Measurements from ENCODE around the gene ETDB.
"Not testable (repeated sequence)": the region's sequence is repeated elsewhere in the genome, so short reads cannot be mapped to it uniquely, and the experiment has no call there.

ETDB gene

GRCh38 chrX:135120056-135120576 lies at the start of gene ETDB:
TSS of gene ETDB (minus strand) at chrX:135120526. CDS start at chrX:135119261, 1,265 bp downstream.
- in situ Hi-C loops (cut with HindIII; ENCODE audit: low sequenced_read_pairs), result not testable (repeated sequence)

DNA sequence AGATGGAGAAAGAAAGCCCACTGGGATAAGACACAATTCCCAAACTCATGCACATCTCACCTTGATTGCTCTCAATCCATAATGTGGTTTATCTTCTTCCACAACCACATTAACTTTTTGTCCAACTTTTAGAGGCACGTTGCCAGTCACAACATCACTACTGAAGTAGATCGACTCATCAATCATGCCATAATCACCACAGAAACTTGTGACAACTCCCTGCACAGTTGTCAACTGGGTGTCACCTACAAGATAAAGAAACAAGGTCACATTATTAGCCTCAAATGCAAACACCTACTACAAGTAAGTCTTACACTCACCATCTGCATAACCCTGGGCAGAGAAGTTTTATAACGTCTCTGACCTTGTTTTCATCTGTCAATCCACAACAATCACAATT lies 49.2 kb upstream of the ETDB start:
- in situ Hi-C loops (cut with HindIII; ENCODE audit: low sequenced_read_pairs), result not testable (repeated sequence)

GRCh38 chrX:135168486-135168885 lies 48.2 kb upstream of the ETDB start:
- in situ Hi-C loops (cut with HindIII; ENCODE audit: low sequenced_read_pairs), result no loop called here

DNA sequence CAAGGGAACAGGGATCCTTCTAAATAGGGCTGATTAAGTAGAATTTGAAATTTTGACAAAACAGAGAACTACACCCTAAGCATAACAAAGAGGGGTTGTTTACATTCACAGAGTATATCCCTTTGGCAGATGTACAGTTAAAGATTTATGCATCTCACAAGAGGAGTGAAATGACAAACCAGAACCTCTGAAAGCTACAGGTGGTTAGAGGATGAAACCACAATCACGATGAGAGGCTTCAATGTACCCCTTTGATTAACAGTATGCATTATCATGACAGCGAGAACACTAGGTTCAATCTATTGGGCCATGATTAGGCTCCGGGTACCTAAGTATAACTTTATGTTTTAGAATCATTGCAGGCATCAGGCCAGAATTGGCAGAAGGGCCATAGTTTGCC lies 34.4 kb upstream of the ETDB start:
- in situ Hi-C loops (cut with HindIII; ENCODE audit: low sequenced_read_pairs), result not testable (repeated sequence)

- in situ Hi-C loops (cut with HindIII; ENCODE audit: low sequenced_read_pairs), result not testable (repeated sequence)
Observed at GRCh38 chrX:135126145-135126544, 5.8 kb upstream of the ETDB start.

DNA sequence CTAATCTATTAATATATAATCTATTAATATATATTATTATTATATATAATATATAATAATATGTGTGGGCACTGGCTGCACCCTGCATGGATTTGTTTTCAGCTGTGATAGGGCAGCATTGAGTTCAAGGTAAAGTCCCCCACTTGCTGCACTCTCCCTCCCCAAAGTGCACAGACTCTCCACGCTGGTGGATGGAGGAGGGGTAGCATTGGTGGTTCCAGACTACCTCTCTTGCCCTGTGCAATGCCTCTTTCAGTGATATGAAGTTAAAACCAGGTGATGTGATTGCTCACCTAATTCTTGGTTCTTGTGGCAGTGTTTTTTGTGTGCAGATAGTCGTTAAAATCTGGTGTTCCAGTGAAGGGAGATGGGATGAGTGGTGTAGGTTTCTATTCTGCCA lies 4.3 kb downstream of the ETDB start:
- in situ Hi-C loops (cut with HindIII; ENCODE audit: low sequenced_read_pairs), result not testable (repeated sequence)

DNA sequence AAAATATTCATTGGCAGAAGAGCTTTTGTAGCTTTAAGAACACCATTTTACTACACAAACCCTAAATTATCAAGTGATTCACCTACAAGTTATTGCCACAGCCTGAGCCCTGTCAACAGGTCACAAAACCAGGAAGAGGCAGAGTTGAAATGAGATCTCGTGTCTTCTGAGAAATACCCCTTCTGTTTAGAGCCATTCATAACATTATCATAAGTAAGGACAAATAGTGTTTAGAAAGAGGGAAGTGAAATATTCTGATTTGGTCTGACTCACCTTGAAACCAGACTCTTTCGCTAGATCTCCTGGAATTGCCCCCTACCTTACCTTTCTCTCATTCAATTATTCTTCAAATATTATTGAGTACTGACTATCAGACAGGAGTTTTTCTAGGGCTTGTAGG lies 5.9 kb downstream of the ETDB start:
- in situ Hi-C loops (cut with HindIII; ENCODE audit: low sequenced_read_pairs), result no loop called here

DNA sequence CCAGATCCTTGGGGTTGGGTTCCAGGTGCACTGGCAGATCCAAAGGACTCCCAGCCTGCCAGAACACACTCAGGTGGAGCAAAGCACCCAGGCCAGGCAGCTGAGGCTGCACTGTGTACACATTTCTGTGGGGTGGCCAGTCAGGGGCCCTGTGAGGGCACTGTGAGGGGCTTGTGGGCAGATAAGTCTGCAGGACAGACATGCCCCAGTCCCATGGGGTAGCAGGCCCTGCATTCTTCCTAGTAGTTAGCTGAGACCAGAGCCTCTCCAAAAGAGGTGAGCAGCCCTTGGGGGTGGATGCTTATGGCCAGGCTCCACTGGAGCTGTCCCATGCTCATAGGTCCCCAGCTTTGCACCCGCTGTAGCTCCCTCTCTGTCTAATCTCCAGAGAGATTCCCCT lies 7.6 kb downstream of the ETDB start:
- in situ Hi-C loops (cut with HindIII; ENCODE audit: low sequenced_read_pairs), result no loop called here

GRCh38 chrX:135112096-135112729 lies 8.1 kb downstream of the ETDB start:
- in situ Hi-C loops (cut with HindIII; ENCODE audit: low sequenced_read_pairs), result no loop called here

DNA sequence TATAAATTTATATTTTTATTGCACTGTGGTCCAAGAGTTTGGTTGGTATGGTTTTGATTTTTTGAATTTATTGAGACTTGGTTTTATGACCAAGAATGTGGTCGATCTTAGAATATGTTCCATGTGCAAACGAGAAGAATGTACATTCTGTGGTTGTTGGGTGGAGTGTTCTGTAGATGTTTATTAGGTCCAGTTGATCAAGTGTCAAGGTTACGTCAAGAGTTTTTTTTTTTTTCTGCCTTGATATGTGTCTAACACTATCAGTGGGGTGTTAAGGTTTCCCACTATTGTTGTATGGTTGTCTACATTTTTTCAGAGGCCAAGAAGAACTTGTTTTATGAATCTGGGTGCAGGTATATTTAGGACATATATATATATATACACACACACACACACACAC lies 10.8 kb downstream of the ETDB start:
- in situ Hi-C loops (cut with HindIII; ENCODE audit: low sequenced_read_pairs), result no loop called here

- in situ Hi-C loops (cut with HindIII; ENCODE audit: low sequenced_read_pairs), result no loop called here
Observed at GRCh38 chrX:135099493-135099783, 20.9 kb downstream of the ETDB start.

GRCh38 chrX:135097196-135097744 lies 23.1 kb downstream of the ETDB start:
- in situ Hi-C loops (cut with HindIII; ENCODE audit: low sequenced_read_pairs), result not testable (repeated sequence)

DNA sequence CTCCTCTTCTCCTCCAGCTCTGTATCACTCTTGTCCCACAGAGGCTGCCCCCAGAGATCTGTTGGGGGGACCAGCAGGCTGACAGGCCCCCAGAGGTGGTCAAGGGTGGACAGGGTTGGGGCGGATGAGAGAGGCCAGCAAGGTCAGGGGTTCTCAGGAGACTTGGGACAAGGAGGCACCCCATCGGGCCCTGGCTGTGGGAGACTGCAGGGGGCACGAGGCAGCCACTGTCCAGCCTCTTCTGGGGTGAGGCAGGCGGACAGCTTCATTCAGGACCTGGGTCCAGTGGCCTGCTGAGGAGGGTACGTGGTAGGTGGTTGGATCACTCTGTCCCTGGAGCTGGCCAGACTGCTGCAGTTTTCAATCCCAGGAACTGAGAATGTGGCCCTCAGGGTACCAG lies 24.6 kb downstream of the ETDB start:
- in situ Hi-C loops (cut with HindIII; ENCODE audit: low sequenced_read_pairs), result no loop called here

- in situ Hi-C loops (cut with HindIII; ENCODE audit: low sequenced_read_pairs), result no loop called here
Observed at GRCh38 chrX:135094726-135095125, 25.6 kb downstream of the ETDB start.

- in situ Hi-C loops (cut with HindIII; ENCODE audit: low sequenced_read_pairs), result no loop called here
Observed at GRCh38 chrX:135089126-135089525, 31.2 kb downstream of the ETDB start.

DNA sequence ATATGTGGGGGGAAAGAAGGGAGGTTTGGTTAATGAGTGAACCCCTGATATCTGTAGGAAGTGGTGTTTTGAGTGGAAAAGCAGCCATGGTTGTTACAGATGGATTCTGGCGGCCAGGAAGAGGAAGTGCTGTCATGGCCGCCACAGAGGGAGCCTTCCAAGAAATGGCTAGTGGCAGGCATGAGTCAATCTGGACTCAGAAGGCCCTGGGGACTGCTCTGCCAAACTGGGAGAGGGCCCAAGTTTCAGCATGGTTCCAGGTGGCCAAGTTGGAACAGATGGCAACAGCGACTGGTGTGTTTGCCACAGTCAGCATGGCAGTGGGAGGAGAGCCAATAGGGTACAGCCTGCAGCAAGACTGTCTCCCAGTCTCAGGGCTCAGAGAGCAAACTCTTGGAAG lies 32.5 kb downstream of the ETDB start:
- in situ Hi-C loops (cut with HindIII; ENCODE audit: low sequenced_read_pairs), result no loop called here

GRCh38 chrX:135086197-135086854 lies 34.0 kb downstream of the ETDB start:
- in situ Hi-C loops (cut with HindIII; ENCODE audit: low sequenced_read_pairs), result no loop called here

- in situ Hi-C loops (cut with HindIII; ENCODE audit: low sequenced_read_pairs), result no loop called here
Observed at GRCh38 chrX:135081693-135082404, 38.5 kb downstream of the ETDB start.

Data from endothelial cell of hepatic sinusoid (primary cell).